Gastroesophageal sphincter (tissue), 3 donors: ENCODE results near the gene ARHGAP22.

Experiments used
- EP300 ChIP-seq: sonication (generic); formaldehyde crosslinking; IDR thresholded peaks from one replicate; pipeline ENCODE4 v1.6.1; 2017; ENCODE audit warnings: antibody characterized with exemption, mild to moderate bottlenecking
- POLR2AphosphoS5 ChIP-seq: sonication (generic); formaldehyde crosslinking; IDR thresholded peaks from one replicate; pipeline ENCODE4 v1.6.1; 2017; ENCODE audit warnings: antibody characterized with exemption
- TF ChIP-seq, protein P1 (sequence below), 4 experiments: fragments of 200-600 bp in 2 of 4; fragments of 450-650 bp in 2 of 4; sonication (generic) in 1 of 4; IDR thresholded peaks; one replicate each; pipeline ENCODE4 v1.5.1; 2017 to 2019; ENCODE audit warnings: antibody characterized with exemption in 4 of 4, mild to moderate bottlenecking in 2 of 4, moderate library complexity in 2 of 4

GRCh38 chr10:48606530-48607355, 1.9 kb upstream of the ARHGAP22 start:
- TF ChIP-seq, protein P1, sequence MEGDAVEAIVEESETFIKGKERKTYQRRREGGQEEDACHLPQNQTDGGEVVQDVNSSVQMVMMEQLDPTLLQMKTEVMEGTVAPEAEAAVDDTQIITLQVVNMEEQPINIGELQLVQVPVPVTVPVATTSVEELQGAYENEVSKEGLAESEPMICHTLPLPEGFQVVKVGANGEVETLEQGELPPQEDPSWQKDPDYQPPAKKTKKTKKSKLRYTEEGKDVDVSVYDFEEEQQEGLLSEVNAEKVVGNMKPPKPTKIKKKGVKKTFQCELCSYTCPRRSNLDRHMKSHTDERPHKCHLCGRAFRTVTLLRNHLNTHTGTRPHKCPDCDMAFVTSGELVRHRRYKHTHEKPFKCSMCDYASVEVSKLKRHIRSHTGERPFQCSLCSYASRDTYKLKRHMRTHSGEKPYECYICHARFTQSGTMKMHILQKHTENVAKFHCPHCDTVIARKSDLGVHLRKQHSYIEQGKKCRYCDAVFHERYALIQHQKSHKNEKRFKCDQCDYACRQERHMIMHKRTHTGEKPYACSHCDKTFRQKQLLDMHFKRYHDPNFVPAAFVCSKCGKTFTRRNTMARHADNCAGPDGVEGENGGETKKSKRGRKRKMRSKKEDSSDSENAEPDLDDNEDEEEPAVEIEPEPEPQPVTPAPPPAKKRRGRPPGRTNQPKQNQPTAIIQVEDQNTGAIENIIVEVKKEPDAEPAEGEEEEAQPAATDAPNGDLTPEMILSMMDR (IDR thresholded peaks at IDR 0.05): no peak
- TF ChIP-seq POLR2AphosphoS5 (no peak), EP300 (no peak)
